H9 (cell line): ENCODE data around the gene ENAM. TPM values are rescaled to one million over a fixed set of nuclear protein-coding genes. Genes with fewer than 3 reads are reported as not detected.

Experiments
- DNase-seq: peaks from one replicate; pipeline ENCODE4 v3.0.0-alpha.2; 2017
- H2AFZ ChIP-seq: one replicate; pipeline ENCODE4 v1.6.1; 2013; ENCODE audit warnings: mild to moderate bottlenecking, low read length, control low read depth, moderate library complexity
- H2AK5ac ChIP-seq: 2 replicates; pipeline ENCODE4 v1.6.1; 2013; ENCODE audit warnings: low read length, control low read depth, mixed read lengths; ENCODE audit not compliant: insufficient read length
- H2BK120ac ChIP-seq: one replicate; pipeline ENCODE4 v1.6.1; 2013; ENCODE audit warnings: low read depth, mild to moderate bottlenecking, low read length, control low read depth, inconsistent platforms; ENCODE audit not compliant: poor library complexity, severe bottlenecking
- H2BK12ac ChIP-seq: 2 replicates; pipeline ENCODE4 v1.6.1; 2013; ENCODE audit warnings: low read length, control low read depth, mixed read lengths, low read depth; ENCODE audit not compliant: insufficient read length
- H2BK15ac ChIP-seq: 2 replicates; pipeline ENCODE4 v1.6.1; 2013; ENCODE audit warnings: low read depth, low read length, control low read depth
- H2BK20ac ChIP-seq: one replicate; pipeline ENCODE4 v1.6.1; 2013; ENCODE audit warnings: low read depth, mild to moderate bottlenecking, low read length, control low read depth, inconsistent platforms; ENCODE audit not compliant: poor library complexity, severe bottlenecking
- H2BK5ac ChIP-seq: 2 replicates; pipeline ENCODE4 v1.6.1; 2013; ENCODE audit warnings: low read length, control low read depth, mixed read lengths; ENCODE audit not compliant: insufficient read length
- H3K14ac ChIP-seq: 2 replicates; pipeline ENCODE4 v1.6.1; 2013; ENCODE audit warnings: low read length, control low read depth; ENCODE audit not compliant: insufficient read depth
- H3K18ac ChIP-seq: 2 replicates; pipeline ENCODE4 v1.6.1; 2013; ENCODE audit warnings: low read depth, mild to moderate bottlenecking, mixed read lengths, low read length, control low read depth; ENCODE audit not compliant: insufficient read length
- H3K23ac ChIP-seq: 2 replicates; pipeline ENCODE4 v1.6.1; 2013; ENCODE audit warnings: low read length, control low read depth, mixed read lengths, low read depth; ENCODE audit not compliant: insufficient read length
- H3K23me2 ChIP-seq: 2 replicates; pipeline ENCODE4 v1.6.1; 2013; ENCODE audit warnings: low read depth, mild to moderate bottlenecking, mixed read lengths, low read length, control low read depth; ENCODE audit not compliant: insufficient read length, poor library complexity, severe bottlenecking
- H3K27ac ChIP-seq: 2 replicates; pipeline ENCODE4 v1.5.1; 2013; ENCODE audit warnings: low read length, control low read depth, mixed read lengths, low read depth; ENCODE audit not compliant: insufficient read length
- H3K27me3 ChIP-seq: 2 replicates; pipeline ENCODE4 v1.6.1; 2013; ENCODE audit warnings: low read length, control low read depth, inconsistent platforms; ENCODE audit not compliant: insufficient read depth
- H3K4ac ChIP-seq: 2 replicates; pipeline ENCODE4 v1.6.1; 2013; ENCODE audit warnings: low read depth, mild to moderate bottlenecking, control low read depth, inconsistent platforms, low read length, moderate library complexity
- H3K4me1 ChIP-seq: 2 replicates; pipeline ENCODE4 v1.6.1; 2013; ENCODE audit warnings: low read length, control low read depth, inconsistent platforms; ENCODE audit not compliant: insufficient read depth
- H3K4me2 ChIP-seq: 2 replicates; pipeline ENCODE4 v1.6.1; 2013; ENCODE audit warnings: low read length, control low read depth, mixed read lengths; ENCODE audit not compliant: insufficient read length, insufficient read depth
- H3K56ac ChIP-seq: 2 replicates; pipeline ENCODE4 v1.6.1; 2013; ENCODE audit warnings: low read depth, mild to moderate bottlenecking, mixed read lengths, low read length, control low read depth; ENCODE audit not compliant: insufficient read length
- H3K79me1 ChIP-seq: 2 replicates; pipeline ENCODE4 v1.6.1; 2013; ENCODE audit warnings: low read depth, mild to moderate bottlenecking, moderate library complexity, low read length, control low read depth, inconsistent platforms; ENCODE audit not compliant: insufficient read depth, poor library complexity, severe bottlenecking
- H3K79me2 ChIP-seq: 2 replicates; pipeline ENCODE4 v1.6.1; 2013; ENCODE audit warnings: low read length, control low read depth, inconsistent platforms; ENCODE audit not compliant: insufficient read depth
- H3K9ac ChIP-seq: 2 replicates; pipeline ENCODE4 v1.6.1; 2013; ENCODE audit warnings: low read length, control low read depth, mixed read lengths; ENCODE audit not compliant: insufficient read length; ENCODE audit errors: extremely low read depth
- H3K9me3 ChIP-seq: one replicate; pipeline ENCODE4 v1.6.1; 2013; ENCODE audit warnings: low read depth, low read length, inconsistent platforms; ENCODE audit not compliant: control insufficient read depth
- H3T11ph ChIP-seq: one replicate; pipeline ENCODE4 v1.6.1; 2013; ENCODE audit warnings: mild to moderate bottlenecking, low read length, control low read depth, inconsistent platforms
- H4K20me1 ChIP-seq: one replicate; pipeline ENCODE4 v1.6.1; 2013; ENCODE audit not compliant: control insufficient read depth, insufficient read length, insufficient read depth
- H4K5ac ChIP-seq: 2 replicates; pipeline ENCODE4 v1.6.1; 2013; ENCODE audit warnings: low read depth, mild to moderate bottlenecking, mixed read lengths, low read length, control low read depth; ENCODE audit not compliant: insufficient read length
- H4K8ac ChIP-seq: replicated peaks from 2 replicates; pipeline ENCODE4 v1.6.1; 2013; ENCODE audit warnings: low read length, control low read depth, mixed read lengths, low read depth; ENCODE audit not compliant: insufficient read length
- H4K91ac ChIP-seq: 2 replicates; pipeline ENCODE4 v1.6.1; 2013; ENCODE audit warnings: low read depth, mild to moderate bottlenecking, moderate library complexity, mixed read lengths, low read length, control low read depth; ENCODE audit not compliant: insufficient read length
- H3K27ac Mint-ChIP-seq, 3 experiments: 2 replicates in 2 of 3; 3 replicates in 1 of 3; pipeline ENCODE4 v1.8.0; 2020 to 2021; ENCODE audit warnings: mixed read lengths in 3 of 3, mild to moderate bottlenecking in 1 of 3, moderate library complexity in 1 of 3
- H3K27me3 Mint-ChIP-seq: 2 replicates; pipeline ENCODE4 v1.8.0; 2021; ENCODE audit warnings: low read depth, mild to moderate bottlenecking, moderate library complexity, mixed read lengths
- H3K36me3 Mint-ChIP-seq, 3 experiments: 2 replicates in 2 of 3; 3 replicates in 1 of 3; pipeline ENCODE4 v1.8.0; 2020 to 2021; ENCODE audit warnings: low read depth in 3 of 3, mixed read lengths in 3 of 3; ENCODE audit not compliant: insufficient read depth in 1 of 3
- H3K4me1 Mint-ChIP-seq, 2 experiments: 2 replicates each; pipeline ENCODE4 v1.8.0; 2020; ENCODE audit warnings: mixed read lengths in 2 of 2
- H3K4me3 Mint-ChIP-seq, 2 experiments: 2 replicates in 1 of 2; 3 replicates in 1 of 2; pipeline ENCODE4 v1.8.0; 2020 to 2021; ENCODE audit warnings: mild to moderate bottlenecking in 2 of 2, mixed read lengths in 2 of 2, moderate library complexity in 1 of 2
- H3K9me3 Mint-ChIP-seq, 2 experiments: 2 replicates in 1 of 2; 3 replicates in 1 of 2; pipeline ENCODE4 v1.8.0; 2020; ENCODE audit warnings: mild to moderate bottlenecking in 2 of 2, mixed read lengths in 2 of 2, moderate library complexity in 1 of 2
- WGBS: extraction: QIAGEN DNeasy Blood & Tissue Kit; methylation state at CpG from one replicate; pipeline ENCODE4 v1.1.7; 2013; ENCODE audit warnings: missing lambda C conversion rate, low lambda C conversion rate, mixed read lengths; ENCODE audit not compliant: insufficient read length; ENCODE audit errors: extremely low coverage; 5-methylcytosine and 5-hydroxymethylcytosine counted together
- total RNA-seq: library from RNA; stranded (reverse); gene quantifications from 2 replicates; pipeline ENCODE4 v1.2.1, GENCODE V29; 2021
- TF ChIP-seq, protein P1 (sequence below): fragments of 200-600 bp; sonication (generic); conservative IDR thresholded peaks from 3 replicates; pipeline ENCODE4 v1.8.0; 2021; ENCODE audit warnings: antibody characterized with exemption, mild to moderate bottlenecking

Gene ENAM
- total RNA-seq, 1 experiment from 2014 or later, result not detected

DNA sequence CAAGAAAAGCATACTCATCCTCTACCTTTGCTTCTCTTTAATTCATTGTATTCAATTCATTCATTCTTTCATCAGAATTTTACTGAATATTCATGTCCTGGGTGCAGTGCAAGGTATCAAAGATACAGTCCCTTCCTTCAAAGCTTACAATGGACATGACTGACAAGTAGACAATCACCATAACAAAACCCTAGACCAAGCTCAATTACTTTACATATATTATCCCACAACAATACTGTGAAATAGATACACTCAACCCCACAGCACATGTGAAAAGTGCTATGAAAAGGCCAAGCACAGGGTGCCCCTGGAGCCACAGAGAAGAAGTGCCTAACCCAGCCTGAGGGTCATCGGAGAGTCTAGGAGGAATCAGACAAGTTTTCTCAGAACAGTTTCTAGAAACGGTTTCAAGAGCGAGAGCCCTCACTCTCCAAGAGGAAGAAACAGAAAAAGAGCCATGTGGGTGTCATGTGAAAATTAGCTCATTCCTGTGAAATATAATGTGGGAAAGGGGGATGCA lies 21.1 kb upstream of the ENAM start:
- no peaks in the 10 kb centered on the region for H3K79me2 ChIP-seq
- no peak overlapping the region for H3T11ph ChIP-seq
- no peak overlapping the region for H2BK5ac ChIP-seq
- no peaks in the 10 kb centered on the region for H3K9me3 ChIP-seq
- Mint-ChIP-seq H3K27me3 (no peaks in the 10 kb centered on the region), H3K27ac (no peak overlapping the region), H3K4me1 (peaks cover 0 to 4% of the 10 kb centered on the region in 2 experiments; a peak in 1 of 4 replicates), H3K4me3 (no peak overlapping the region), H3K36me3 (no peaks in the 10 kb centered on the region), H3K9me3 (no peaks in the 10 kb centered on the region; a peak in 1 of 5 replicates)
- H3K4me2 ChIP-seq, result no peak overlapping the region
- no peak overlapping the region for H2BK20ac ChIP-seq
- no peak overlapping the region for H3K27ac ChIP-seq
- no peak overlapping the region for H3K9ac ChIP-seq
- no peak overlapping the region for H2AK5ac ChIP-seq
- H3K23me2 ChIP-seq, result no peaks in the 10 kb centered on the region
- no peak overlapping the region for H3K18ac ChIP-seq
- no peaks in the 10 kb centered on the region for H4K20me1 ChIP-seq
- no peak overlapping the region for H3K14ac ChIP-seq
- TF ChIP-seq, protein P1, sequence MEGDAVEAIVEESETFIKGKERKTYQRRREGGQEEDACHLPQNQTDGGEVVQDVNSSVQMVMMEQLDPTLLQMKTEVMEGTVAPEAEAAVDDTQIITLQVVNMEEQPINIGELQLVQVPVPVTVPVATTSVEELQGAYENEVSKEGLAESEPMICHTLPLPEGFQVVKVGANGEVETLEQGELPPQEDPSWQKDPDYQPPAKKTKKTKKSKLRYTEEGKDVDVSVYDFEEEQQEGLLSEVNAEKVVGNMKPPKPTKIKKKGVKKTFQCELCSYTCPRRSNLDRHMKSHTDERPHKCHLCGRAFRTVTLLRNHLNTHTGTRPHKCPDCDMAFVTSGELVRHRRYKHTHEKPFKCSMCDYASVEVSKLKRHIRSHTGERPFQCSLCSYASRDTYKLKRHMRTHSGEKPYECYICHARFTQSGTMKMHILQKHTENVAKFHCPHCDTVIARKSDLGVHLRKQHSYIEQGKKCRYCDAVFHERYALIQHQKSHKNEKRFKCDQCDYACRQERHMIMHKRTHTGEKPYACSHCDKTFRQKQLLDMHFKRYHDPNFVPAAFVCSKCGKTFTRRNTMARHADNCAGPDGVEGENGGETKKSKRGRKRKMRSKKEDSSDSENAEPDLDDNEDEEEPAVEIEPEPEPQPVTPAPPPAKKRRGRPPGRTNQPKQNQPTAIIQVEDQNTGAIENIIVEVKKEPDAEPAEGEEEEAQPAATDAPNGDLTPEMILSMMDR, result no peak
- H3K79me1 ChIP-seq, result no peaks in the 10 kb centered on the region
- no peak overlapping the region for H2AFZ ChIP-seq
- no peak overlapping the region for H3K23ac ChIP-seq
- no peak overlapping the region for H2BK120ac ChIP-seq
- no peak overlapping the region for H4K8ac ChIP-seq
- no peaks in the 10 kb centered on the region for H3K27me3 ChIP-seq
- H3K4me1 ChIP-seq, result no peaks in the 10 kb centered on the region
- H2BK12ac ChIP-seq, result no peak overlapping the region
- no peak overlapping the region for H3K56ac ChIP-seq
- no peak for DNase-seq
- H3K4ac ChIP-seq, result no peak overlapping the region
- no peak overlapping the region for H4K5ac ChIP-seq
- H4K91ac ChIP-seq, result no peak overlapping the region
- WGBS, result no CpG with 5 or more reads among the region's 3 CpGs
- H2BK15ac ChIP-seq, result no peak overlapping the region
